Measurements from ENCODE around the gene MBNL1.
"Not testable (repeated sequence)": the region's sequence is repeated elsewhere in the genome, so short reads cannot be mapped to it uniquely, and the experiment has no call there.

- TF ChIP-seq POLR2A (IDR thresholded peaks at IDR 0.05; ENCODE audit: low read length); GATA1 (IDR thresholded peaks at IDR 0.05; ENCODE audit: low read depth, low read length): not testable (repeated sequence)
Observed at GRCh38 chr3:152397348-152397747, 128.6 kb downstream of the MBNL1 start.

Data from erythroblast (primary cell).